Thoracic aorta (tissue), 2 donors: ENCODE measurements around the gene SULF2. TPM values are rescaled to one million over a fixed set of nuclear protein-coding genes. Genes with fewer than 3 reads are reported as not detected.

Source experiments
- ATAC-seq: fragments of 150-250 bp; one replicate; pipeline ENCODE4 v1.8.0; 2017; ENCODE audit warnings: low read depth; ENCODE audit not compliant: insufficient number of reproducible peaks, low FRiP score
- DNase-seq: peaks from one replicate; pipeline ENCODE4 v3.0.0-alpha.2; 2020; ENCODE audit warnings: low spot score
- H3K27ac ChIP-seq, 2 donors: fragments of 200-600 bp; sonication (generic); 1 replicate in 1 of 2; 2 replicates in 1 of 2; pipeline ENCODE4 v1.5.1; 2016; ENCODE audit warnings: mild to moderate bottlenecking in 2 of 2, moderate library complexity in 2 of 2
- H3K27me3 ChIP-seq: fragments of 200-600 bp; sonication (generic); replicated peaks from 2 replicates; pipeline ENCODE4 v1.6.0; 2016; ENCODE audit warnings: mild to moderate bottlenecking; ENCODE audit not compliant: insufficient read depth
- H3K36me3 ChIP-seq: fragments of 200-600 bp; sonication (generic); one replicate; pipeline ENCODE4 v1.5.1; 2016
- H3K4me1 ChIP-seq, 2 donors: fragments of 200-600 bp; sonication (generic); 1 replicate in 1 of 2; 2 replicates in 1 of 2; pipeline versions ENCODE4 v1.5.1 to v1.6.0; 2016; ENCODE audit warnings: low read depth in 2 of 2, mild to moderate bottlenecking in 1 of 2; ENCODE audit not compliant: control insufficient read depth in 1 of 2
- H3K4me3 ChIP-seq: fragments of 200-600 bp; sonication (generic); 2 replicates; pipeline ENCODE4 v1.5.1; 2016; ENCODE audit warnings: mild to moderate bottlenecking
- H3K9me3 ChIP-seq: fragments of 200-600 bp; sonication (generic); 2 replicates; pipeline ENCODE4 v1.5.1; 2016
- total RNA-seq, 2 donors: library from RNA; depleted of rRNA; stranded (reverse); fragments of >200 nt; gene quantifications; one replicate each; pipeline versions ENCODE4 v1.1.0 to v1.2.3, GENCODE V29; 2016
- TF ChIP-seq, protein P1 (sequence below): fragments of 200-600 bp; sonication (generic); IDR thresholded peaks from one replicate; pipeline ENCODE4 v1.5.1; 2019; ENCODE audit warnings: antibody characterized with exemption

Gene SULF2
- total RNA-seq, 2 donors from 2014 or later: 39.0 to 53.9 TPM

- Histone ChIP-seq H3K27me3 (no peaks in the 10 kb centered on the region), H3K9me3 (no peaks in the 10 kb centered on the region), H3K27ac (no peak overlapping the region), H3K4me1 (peaks cover 0 to 16% of the 10 kb centered on the region in 2 donors), H3K36me3 (no peaks in the 10 kb centered on the region), H3K4me3 (no peak overlapping the region)
- TF ChIP-seq, protein P1, sequence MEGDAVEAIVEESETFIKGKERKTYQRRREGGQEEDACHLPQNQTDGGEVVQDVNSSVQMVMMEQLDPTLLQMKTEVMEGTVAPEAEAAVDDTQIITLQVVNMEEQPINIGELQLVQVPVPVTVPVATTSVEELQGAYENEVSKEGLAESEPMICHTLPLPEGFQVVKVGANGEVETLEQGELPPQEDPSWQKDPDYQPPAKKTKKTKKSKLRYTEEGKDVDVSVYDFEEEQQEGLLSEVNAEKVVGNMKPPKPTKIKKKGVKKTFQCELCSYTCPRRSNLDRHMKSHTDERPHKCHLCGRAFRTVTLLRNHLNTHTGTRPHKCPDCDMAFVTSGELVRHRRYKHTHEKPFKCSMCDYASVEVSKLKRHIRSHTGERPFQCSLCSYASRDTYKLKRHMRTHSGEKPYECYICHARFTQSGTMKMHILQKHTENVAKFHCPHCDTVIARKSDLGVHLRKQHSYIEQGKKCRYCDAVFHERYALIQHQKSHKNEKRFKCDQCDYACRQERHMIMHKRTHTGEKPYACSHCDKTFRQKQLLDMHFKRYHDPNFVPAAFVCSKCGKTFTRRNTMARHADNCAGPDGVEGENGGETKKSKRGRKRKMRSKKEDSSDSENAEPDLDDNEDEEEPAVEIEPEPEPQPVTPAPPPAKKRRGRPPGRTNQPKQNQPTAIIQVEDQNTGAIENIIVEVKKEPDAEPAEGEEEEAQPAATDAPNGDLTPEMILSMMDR: no peak
- ATAC-seq: no peak
- DNase-seq: no peak
These were observed 60.4 kb downstream of the SULF2 start for GRCh38 chr20:47724910-47725247.

DNA sequence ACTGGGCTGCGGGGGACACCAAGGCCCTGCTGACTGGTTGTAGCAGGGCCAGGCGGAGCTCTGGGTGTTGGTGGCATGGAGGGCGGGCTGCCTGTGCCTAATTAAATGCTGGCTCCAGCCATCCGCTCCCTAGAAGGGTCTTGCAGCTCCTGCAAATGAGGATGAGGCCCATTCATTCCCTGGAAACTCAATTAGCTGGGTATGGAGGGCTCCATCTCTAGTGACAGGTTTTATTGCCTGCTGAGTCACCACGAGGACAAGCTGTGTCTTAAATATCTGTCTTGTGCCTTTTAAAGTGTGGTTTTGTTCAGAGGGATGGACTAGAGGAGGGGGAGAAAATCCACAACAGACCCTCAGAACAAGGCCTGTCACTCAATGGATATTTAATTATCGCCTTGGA, 60.9 kb downstream of the SULF2 start:
- no peaks in the 10 kb centered on the region for H3K36me3 ChIP-seq

GRCh38 chr20:47723322-47723721, 62.0 kb downstream of the SULF2 start:
- ATAC-seq: no peak
- Histone ChIP-seq H3K27ac (no peak overlapping the region), H3K27me3 (no peaks in the 10 kb centered on the region), H3K4me3 (no peak overlapping the region), H3K4me1 (peaks cover 0 to 20% of the 10 kb centered on the region in 2 donors), H3K9me3 (no peaks in the 10 kb centered on the region), H3K36me3 (no peaks in the 10 kb centered on the region)
- DNase-seq: no peak
- TF ChIP-seq, protein P1: no peak

More for the DNA sequence above, 60.9 kb downstream of the SULF2 start:
- TF ChIP-seq, protein P1: no peak
- Histone ChIP-seq H3K9me3 (no peaks in the 10 kb centered on the region), H3K4me3 (no peak overlapping the region), H3K27ac (no peak overlapping the region), H3K27me3 (no peaks in the 10 kb centered on the region), H3K4me1 (peaks cover 0 to 20% of the 10 kb centered on the region in 2 donors)
- no peak for ATAC-seq
- DNase-seq: no peak

GRCh38 chr20:47720636-47721427, 64.4 kb downstream of the SULF2 start:
- DNase-seq (no peak), ATAC-seq (no peak)
- H3K27ac ChIP-seq: no peak overlapping the region
- no peaks in the 10 kb centered on the region for H3K27me3 ChIP-seq
- TF ChIP-seq, protein P1: no peak
- no peaks in the 10 kb centered on the region for H3K9me3 ChIP-seq
- H3K4me3 ChIP-seq: peak overlapping the region; percentile 14
- peaks cover 0 to 20% of the 10 kb centered on the region in 2 donors for H3K4me1 ChIP-seq
- no peaks in the 10 kb centered on the region for H3K36me3 ChIP-seq

- no peak overlapping the region for H3K27ac ChIP-seq
- TF ChIP-seq, protein P1: no peak
- H3K4me3 ChIP-seq: no peak overlapping the region
- H3K36me3 ChIP-seq: no peaks in the 10 kb centered on the region
- H3K4me1 ChIP-seq: peaks cover 0 to 20% of the 10 kb centered on the region in 2 donors
- no peak for DNase-seq
- H3K9me3 ChIP-seq: no peaks in the 10 kb centered on the region
- H3K27me3 ChIP-seq: no peaks in the 10 kb centered on the region
- ATAC-seq: no peak
These were observed 65.7 kb downstream of the SULF2 start for GRCh38 chr20:47719625-47720024.
